ENCODE measurements around the gene MAGI2. TPM values are rescaled to one million over a fixed set of nuclear protein-coding genes. Genes with fewer than 3 reads are reported as not detected.

The MAGI2 gene
- total RNA-seq, 1 donor from 2014 or later: 4.0 TPM

DNA sequence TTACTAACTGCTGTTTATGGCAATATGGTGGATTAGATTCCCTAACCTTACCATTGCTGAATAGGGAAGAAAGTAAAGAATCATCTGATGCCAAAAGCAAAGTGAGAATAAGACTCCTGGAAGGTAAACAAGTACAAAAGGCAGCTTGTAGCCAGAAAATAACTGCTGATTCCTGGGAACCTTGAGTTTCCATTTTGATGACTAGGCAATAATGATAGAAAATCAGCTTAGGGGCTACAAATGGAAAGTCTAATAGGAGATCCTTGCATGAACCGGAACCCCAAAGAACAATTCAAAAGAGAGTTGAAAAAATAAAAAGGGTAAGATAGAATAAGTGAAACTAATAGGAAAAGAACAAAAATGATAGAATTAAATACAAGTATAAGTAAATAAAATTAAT is 1338.5 kb downstream of the MAGI2 start:
- intact Hi-C loops (cut with DNase I): no loop called here
- Histone ChIP-seq H3K27ac (no peak overlapping the region), H3K9me3 (no peaks in the 10 kb centered on the region), H3K4me3 (no peak overlapping the region), H3K4me1 (no peaks in the 10 kb centered on the region), H3K27me3 (no peaks in the 10 kb centered on the region), H3K36me3 (no peaks in the 10 kb centered on the region)
- no peak for DNase-seq (ENCODE audit: low spot score in 2 of 2)
- TF ChIP-seq, protein P1, sequence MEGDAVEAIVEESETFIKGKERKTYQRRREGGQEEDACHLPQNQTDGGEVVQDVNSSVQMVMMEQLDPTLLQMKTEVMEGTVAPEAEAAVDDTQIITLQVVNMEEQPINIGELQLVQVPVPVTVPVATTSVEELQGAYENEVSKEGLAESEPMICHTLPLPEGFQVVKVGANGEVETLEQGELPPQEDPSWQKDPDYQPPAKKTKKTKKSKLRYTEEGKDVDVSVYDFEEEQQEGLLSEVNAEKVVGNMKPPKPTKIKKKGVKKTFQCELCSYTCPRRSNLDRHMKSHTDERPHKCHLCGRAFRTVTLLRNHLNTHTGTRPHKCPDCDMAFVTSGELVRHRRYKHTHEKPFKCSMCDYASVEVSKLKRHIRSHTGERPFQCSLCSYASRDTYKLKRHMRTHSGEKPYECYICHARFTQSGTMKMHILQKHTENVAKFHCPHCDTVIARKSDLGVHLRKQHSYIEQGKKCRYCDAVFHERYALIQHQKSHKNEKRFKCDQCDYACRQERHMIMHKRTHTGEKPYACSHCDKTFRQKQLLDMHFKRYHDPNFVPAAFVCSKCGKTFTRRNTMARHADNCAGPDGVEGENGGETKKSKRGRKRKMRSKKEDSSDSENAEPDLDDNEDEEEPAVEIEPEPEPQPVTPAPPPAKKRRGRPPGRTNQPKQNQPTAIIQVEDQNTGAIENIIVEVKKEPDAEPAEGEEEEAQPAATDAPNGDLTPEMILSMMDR (IDR thresholded peaks at IDR 0.05): no peak

DNA sequence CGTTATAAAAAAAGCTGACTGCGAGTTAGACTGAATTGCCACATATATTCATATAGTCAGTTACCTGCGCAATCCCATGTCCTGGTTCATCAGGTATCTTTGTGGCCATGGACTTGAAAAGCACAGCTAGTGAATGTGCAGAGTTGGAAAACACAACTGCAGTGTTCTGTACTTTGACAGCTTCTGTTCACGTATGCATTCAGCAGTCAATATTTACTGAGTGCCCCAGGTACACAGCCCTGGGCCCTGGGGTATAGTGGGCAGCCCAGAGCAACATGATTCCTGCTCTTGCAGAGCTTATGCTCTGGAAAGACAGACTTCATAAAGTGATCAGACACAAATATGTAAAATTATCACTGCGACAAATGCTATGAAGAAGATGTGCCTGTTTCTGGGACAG is 1341.0 kb downstream of the MAGI2 start:
- H3K36me3 ChIP-seq: no peaks in the 10 kb centered on the region
- no peaks in the 10 kb centered on the region for H3K27me3 ChIP-seq
- H3K4me3 ChIP-seq: no peak overlapping the region
- intact Hi-C loops (cut with DNase I): no loop called here
- TF ChIP-seq, protein P1 (IDR thresholded peaks at IDR 0.05): no peak
- H3K9me3 ChIP-seq: no peaks in the 10 kb centered on the region
- DNase-seq (ENCODE audit: low spot score in 2 of 2): no peak
- no peak overlapping the region for H3K27ac ChIP-seq
- H3K4me1 ChIP-seq: no peaks in the 10 kb centered on the region

DNA sequence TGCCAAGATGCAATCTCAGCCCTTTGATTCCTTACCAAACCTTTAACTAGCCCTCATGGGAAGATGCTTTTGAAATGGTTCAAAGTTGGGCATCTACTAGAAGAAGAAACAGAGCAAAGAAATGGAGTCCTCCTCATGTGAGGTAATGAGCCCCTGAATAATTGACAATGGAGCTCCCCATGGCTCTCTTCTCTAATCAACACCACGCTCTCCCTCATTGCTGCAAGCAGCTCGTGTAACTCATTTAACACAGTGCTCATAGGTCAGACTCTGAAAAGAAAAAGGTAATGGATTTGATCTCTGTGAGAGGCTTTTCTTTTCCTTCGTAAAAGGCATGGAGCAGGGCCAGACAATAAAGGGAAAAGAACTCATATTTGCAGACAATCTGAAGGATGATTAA is 1342.1 kb downstream of the MAGI2 start:
- no peak overlapping the region for H3K27ac ChIP-seq
- intact Hi-C loops (cut with DNase I): no loop called here
- H3K4me1 ChIP-seq: no peaks in the 10 kb centered on the region
- no peak overlapping the region for H3K4me3 ChIP-seq
- TF ChIP-seq, protein P1 (IDR thresholded peaks at IDR 0.05): no peak
- no peaks in the 10 kb centered on the region for H3K36me3 ChIP-seq
- no peaks in the 10 kb centered on the region for H3K27me3 ChIP-seq
- no peak for DNase-seq (ENCODE audit: low spot score in 2 of 2)
- no peaks in the 10 kb centered on the region for H3K9me3 ChIP-seq

DNA sequence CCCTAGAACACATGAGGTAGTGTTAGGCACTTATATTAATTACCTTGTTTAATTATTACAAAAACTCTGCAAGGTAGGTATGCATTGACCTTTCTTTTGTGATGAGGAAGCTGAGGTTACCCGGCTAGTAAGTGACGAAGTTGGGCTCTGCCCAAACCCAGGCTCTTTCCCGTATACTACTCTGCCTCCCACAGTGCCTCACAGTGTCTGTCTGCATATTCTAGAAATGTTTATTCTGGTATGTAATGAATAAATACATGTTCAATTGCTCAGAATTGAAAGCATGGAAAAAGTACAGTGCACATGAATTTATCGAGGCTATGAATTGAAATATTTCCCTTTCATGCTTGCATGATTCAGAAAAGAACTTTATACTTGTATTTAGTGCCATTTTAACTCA is 1350.0 kb downstream of the MAGI2 start:
- no peak for DNase-seq (ENCODE audit: low spot score in 2 of 2)
- intact Hi-C loops (cut with DNase I): no loop called here
- no peak overlapping the region for H3K4me3 ChIP-seq
- no peaks in the 10 kb centered on the region for H3K9me3 ChIP-seq
- H3K27me3 ChIP-seq: no peaks in the 10 kb centered on the region
- H3K36me3 ChIP-seq: no peaks in the 10 kb centered on the region
- H3K27ac ChIP-seq: no peak overlapping the region
- no peaks in the 10 kb centered on the region for H3K4me1 ChIP-seq
- TF ChIP-seq, protein P1 (IDR thresholded peaks at IDR 0.05): no peak

DNA sequence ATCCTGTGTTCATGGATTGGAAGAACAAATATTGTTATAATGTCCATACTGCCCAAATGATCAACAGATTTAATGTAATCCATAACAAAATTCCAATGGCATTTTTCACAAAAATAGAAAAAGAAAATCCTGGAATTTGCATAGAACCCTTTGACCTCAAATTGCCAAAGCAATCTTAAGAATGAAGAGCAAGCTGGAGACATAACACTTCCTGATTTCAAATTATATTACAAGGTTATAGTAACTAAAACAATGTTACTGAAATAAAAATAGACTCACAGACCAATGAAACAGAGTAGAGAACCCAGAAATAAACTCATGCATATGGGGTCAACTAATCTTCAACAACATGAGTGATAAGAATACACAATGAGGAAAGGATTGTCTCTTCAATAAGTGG is 1352.4 kb downstream of the MAGI2 start:
- intact Hi-C loops (cut with DNase I): no loop called here
- H3K9me3 ChIP-seq: no peaks in the 10 kb centered on the region
- TF ChIP-seq, protein P1 (IDR thresholded peaks at IDR 0.05): no peak

DNA sequence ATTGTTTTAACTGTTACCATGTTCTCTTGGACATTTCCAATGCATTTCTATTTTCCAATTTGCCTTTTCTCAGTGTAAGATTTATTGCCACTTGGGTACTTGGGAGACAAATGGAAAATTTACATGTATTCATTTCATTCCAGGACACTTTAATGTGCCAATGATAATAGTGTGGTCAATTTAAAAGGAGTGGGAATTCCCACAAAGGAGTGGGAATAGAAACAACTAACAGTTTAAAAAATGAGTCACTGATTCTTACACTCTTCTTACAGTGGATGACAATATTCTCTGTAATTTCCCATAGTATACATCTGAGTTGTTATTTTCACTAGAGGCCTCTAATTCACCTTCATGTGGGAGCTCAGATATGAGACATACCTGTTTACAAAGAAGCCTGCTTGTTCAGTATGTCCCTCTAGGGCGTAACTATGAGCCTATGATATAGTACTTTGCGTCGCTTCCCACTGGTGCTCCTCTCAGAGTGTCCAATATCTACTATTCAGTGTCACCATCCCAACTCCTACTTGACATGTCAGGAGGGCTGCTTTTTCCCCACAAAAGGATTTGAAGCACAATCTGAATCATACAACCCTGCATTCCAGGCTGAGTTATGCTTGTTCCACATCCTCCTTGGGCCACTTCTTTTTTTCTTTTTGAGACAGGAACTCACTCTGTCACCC is 1353.6 kb downstream of the MAGI2 start:
- no peak for DNase-seq (ENCODE audit: low spot score in 2 of 2)
- TF ChIP-seq, protein P1 (IDR thresholded peaks at IDR 0.05): no peak
- no peak overlapping the region for H3K27ac ChIP-seq
- no peaks in the 10 kb centered on the region for H3K9me3 ChIP-seq
- no peaks in the 10 kb centered on the region for H3K36me3 ChIP-seq
- H3K4me1 ChIP-seq: no peaks in the 10 kb centered on the region
- intact Hi-C loops (cut with DNase I): no loop called here
- no peak overlapping the region for H3K4me3 ChIP-seq
- H3K27me3 ChIP-seq: no peaks in the 10 kb centered on the region

More for the DNA sequence above, 1352.4 kb downstream of the MAGI2 start:
- no peaks in the 10 kb centered on the region for H3K4me1 ChIP-seq
- H3K36me3 ChIP-seq: no peaks in the 10 kb centered on the region
- no peak overlapping the region for H3K27ac ChIP-seq
- H3K27me3 ChIP-seq: no peaks in the 10 kb centered on the region
- DNase-seq (ENCODE audit: low spot score in 2 of 2): no peak
- H3K4me3 ChIP-seq: no peak overlapping the region

Data from ascending aorta (tissue), 2 donors.